Measurements from ENCODE around the gene CDK5RAP2. TPM values are rescaled to one million over a fixed set of nuclear protein-coding genes. Genes with fewer than 3 reads are reported as not detected.

The CDK5RAP2 gene
- total and polyA plus RNA-seq, 9 of the 15 experiments (the other 6 are each of a cell fraction or from before 2014, with no cell fraction given): 19.9 to 68.8 (median 42.2) TPM

DNA sequence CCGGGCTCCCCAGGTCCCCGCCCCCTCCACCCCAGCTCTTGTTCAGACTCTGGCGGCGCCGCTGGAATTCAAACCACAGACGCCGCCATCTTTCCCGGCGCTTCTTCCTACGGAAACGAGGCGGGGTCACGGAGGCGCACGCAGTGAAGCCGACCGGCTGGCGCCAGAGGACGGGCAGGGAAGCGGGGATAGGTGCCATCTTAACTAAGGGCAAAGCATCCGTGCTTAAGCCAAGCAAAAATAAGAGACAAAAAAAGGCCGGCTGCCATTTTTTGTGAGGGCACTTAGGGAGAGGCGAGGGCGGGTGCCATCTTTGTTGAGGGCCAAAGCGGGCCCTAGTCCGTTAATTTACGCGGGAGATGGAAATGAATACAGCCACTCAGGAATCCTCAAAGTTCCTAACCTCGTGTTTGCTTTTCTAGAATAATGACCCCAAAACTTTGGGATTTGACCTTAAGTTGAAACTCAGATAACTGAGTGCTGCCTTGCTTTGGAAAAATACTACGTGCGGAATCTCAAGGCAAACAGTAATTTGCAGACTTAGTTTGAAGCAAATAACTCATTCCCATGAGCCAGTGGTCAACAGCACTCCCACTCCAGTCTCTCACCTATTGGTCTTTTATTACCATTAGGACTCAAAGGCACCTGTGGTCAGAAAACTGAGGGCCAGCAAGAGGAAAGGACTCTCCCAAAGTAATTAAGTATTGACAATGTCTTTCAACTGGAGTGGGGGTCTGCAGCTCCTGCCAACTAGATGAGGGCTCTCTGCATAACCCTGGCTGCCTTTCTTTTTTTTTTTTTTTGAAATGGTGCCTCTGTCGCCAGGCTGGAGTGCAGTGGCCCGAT is at the start of gene CDK5RAP2 (continued):
- TF ChIP-seq, protein P1, sequence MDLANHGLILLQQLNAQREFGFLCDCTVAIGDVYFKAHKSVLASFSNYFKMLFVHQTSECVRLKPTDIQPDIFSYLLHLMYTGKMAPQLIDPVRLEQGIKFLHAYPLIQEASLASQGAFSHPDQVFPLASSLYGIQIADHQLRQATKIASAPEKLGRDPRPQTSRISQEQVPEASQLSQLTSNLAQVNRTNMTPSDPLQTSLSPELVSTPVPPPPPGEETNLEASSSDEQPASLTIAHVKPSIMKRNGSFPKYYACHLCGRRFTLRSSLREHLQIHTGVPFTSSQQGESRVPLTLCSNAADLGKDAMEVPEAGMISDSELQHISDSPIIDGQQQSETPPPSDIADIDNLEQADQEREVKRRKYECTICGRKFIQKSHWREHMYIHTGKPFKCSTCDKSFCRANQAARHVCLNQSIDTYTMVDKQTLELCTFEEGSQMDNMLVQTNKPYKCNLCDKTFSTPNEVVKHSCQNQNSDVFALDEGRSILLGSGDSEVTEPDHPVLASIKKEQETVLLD (IDR thresholded peaks at IDR 0.05): no peak
- TF ChIP-seq ZNF583 (CRISPR knock-in tag; IDR thresholded peaks at IDR 0.05): peak; percentile 88
- 0 out of 2 replicates have a peak, but pooled peaks have one; percentile 6 for TF ChIP-seq NFE2 (IDR thresholded peaks at IDR 0.05; ENCODE audit: low read depth)
- TF ChIP-seq, protein P2, sequence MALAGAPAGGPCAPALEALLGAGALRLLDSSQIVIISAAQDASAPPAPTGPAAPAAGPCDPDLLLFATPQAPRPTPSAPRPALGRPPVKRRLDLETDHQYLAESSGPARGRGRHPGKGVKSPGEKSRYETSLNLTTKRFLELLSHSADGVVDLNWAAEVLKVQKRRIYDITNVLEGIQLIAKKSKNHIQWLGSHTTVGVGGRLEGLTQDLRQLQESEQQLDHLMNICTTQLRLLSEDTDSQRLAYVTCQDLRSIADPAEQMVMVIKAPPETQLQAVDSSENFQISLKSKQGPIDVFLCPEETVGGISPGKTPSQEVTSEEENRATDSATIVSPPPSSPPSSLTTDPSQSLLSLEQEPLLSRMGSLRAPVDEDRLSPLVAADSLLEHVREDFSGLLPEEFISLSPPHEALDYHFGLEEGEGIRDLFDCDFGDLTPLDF (CRISPR knock-in tag; IDR thresholded peaks at IDR 0.05): peak; percentile 81; the same call in 1 of the 2 replicates
- TF ChIP-seq ZNF134 (CRISPR knock-in tag; conservative IDR thresholded peaks at IDR 0.05): peak; percentile 69
- TF ChIP-seq, protein P3, sequence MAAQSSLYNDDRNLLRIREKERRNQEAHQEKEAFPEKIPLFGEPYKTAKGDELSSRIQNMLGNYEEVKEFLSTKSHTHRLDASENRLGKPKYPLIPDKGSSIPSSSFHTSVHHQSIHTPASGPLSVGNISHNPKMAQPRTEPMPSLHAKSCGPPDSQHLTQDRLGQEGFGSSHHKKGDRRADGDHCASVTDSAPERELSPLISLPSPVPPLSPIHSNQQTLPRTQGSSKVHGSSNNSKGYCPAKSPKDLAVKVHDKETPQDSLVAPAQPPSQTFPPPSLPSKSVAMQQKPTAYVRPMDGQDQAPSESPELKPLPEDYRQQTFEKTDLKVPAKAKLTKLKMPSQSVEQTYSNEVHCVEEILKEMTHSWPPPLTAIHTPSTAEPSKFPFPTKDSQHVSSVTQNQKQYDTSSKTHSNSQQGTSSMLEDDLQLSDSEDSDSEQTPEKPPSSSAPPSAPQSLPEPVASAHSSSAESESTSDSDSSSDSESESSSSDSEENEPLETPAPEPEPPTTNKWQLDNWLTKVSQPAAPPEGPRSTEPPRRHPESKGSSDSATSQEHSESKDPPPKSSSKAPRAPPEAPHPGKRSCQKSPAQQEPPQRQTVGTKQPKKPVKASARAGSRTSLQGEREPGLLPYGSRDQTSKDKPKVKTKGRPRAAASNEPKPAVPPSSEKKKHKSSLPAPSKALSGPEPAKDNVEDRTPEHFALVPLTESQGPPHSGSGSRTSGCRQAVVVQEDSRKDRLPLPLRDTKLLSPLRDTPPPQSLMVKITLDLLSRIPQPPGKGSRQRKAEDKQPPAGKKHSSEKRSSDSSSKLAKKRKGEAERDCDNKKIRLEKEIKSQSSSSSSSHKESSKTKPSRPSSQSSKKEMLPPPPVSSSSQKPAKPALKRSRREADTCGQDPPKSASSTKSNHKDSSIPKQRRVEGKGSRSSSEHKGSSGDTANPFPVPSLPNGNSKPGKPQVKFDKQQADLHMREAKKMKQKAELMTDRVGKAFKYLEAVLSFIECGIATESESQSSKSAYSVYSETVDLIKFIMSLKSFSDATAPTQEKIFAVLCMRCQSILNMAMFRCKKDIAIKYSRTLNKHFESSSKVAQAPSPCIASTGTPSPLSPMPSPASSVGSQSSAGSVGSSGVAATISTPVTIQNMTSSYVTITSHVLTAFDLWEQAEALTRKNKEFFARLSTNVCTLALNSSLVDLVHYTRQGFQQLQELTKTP (IDR thresholded peaks at IDR 0.05; ENCODE audit: low read depth in 1 of 2, partially characterized antibody in 2 of 2): no peak
- TF ChIP-seq FUS (optimal IDR thresholded peaks at IDR 0.05; ENCODE audit: low read depth, low read length): no peak
- TF ChIP-seq ZNF347 (CRISPR knock-in tag; IDR thresholded peaks at IDR 0.05; ENCODE audit: low read depth): no peak
- no peak for TF ChIP-seq ZNF830 (CRISPR knock-in tag; IDR thresholded peaks at IDR 0.05)
- TF ChIP-seq, protein P4, sequence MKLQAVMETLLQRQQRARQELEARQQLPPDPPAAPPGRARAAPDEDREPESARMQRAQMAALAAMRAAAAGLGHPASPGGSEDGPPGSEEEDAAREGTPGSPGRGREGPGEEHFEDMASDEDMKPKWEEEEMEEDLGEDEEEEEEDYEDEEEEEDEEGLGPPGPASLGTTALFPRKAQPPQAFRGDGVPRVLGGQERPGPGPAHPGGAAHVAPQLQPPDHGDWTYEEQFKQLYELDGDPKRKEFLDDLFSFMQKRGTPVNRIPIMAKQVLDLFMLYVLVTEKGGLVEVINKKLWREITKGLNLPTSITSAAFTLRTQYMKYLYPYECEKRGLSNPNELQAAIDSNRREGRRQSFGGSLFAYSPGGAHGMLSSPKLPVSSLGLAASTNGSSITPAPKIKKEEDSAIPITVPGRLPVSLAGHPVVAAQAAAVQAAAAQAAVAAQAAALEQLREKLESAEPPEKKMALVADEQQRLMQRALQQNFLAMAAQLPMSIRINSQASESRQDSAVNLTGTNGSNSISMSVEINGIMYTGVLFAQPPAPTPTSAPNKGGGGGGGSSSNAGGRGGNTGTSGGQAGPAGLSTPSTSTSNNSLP (IDR thresholded peaks at IDR 0.05; ENCODE audit: borderline replicate concordance, low read depth, low read length): no peak
- TF ChIP-seq, protein P5, sequence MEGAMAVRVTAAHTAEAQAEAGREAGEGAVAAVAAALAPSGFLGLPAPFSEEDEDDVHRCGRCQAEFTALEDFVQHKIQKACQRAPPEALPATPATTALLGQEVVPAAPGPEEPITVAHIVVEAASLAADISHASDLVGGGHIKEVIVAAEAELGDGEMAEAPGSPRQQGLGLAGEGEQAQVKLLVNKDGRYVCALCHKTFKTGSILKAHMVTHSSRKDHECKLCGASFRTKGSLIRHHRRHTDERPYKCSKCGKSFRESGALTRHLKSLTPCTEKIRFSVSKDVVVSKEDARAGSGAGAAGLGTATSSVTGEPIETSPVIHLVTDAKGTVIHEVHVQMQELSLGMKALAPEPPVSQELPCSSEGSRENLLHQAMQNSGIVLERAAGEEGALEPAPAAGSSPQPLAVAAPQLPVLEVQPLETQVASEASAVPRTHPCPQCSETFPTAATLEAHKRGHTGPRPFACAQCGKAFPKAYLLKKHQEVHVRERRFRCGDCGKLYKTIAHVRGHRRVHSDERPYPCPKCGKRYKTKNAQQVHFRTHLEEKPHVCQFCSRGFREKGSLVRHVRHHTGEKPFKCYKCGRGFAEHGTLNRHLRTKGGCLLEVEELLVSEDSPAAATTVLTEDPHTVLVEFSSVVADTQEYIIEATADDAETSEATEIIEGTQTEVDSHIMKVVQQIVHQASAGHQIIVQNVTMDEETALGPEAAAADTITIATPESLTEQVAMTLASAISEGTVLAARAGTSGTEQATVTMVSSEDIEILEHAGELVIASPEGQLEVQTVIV (CRISPR knock-in tag; IDR thresholded peaks at IDR 0.05; ENCODE audit: borderline replicate concordance): no peak
- peak; percentile 99 for TF ChIP-seq NFRKB (IDR thresholded peaks at IDR 0.05; ENCODE audit: low read depth)

All from K562 (cell line).